NK-92 (cell line): ENCODE measurements around the gene CLSTN2.
"Not testable (repeated sequence)": the region's sequence is repeated elsewhere in the genome, so short reads cannot be mapped to it uniquely, and the experiment has no call there.

ENCODE experiments used
- DNase-seq: peaks from one replicate; lab custom pipeline; 2025; ENCODE audit not compliant: unreplicated experiment; lab: John Stamatoyannopoulos, UW

Gene CLSTN2

GRCh38 chr3:140403079-140403478 lies 468.1 kb downstream of the CLSTN2 start:
- no peak for DNase-seq

- DNase-seq, result no peak
Observed at GRCh38 chr3:140403608-140404007, 468.6 kb downstream of the CLSTN2 start.

GRCh38 chr3:140406655-140407054 lies 471.7 kb downstream of the CLSTN2 start:
- DNase-seq, result no peak

- DNase-seq, result no peak
Observed at GRCh38 chr3:140408252-140408651, 473.3 kb downstream of the CLSTN2 start.

GRCh38 chr3:140416666-140417065 lies 481.7 kb downstream of the CLSTN2 start:
- no peak for DNase-seq

- no peak for DNase-seq
Observed at GRCh38 chr3:140420621-140421357, 485.8 kb downstream of the CLSTN2 start.

GRCh38 chr3:140421884-140422283 lies 486.9 kb downstream of the CLSTN2 start:
- no peak for DNase-seq

- no peak for DNase-seq
Observed at GRCh38 chr3:140423146-140423545, 488.2 kb downstream of the CLSTN2 start.

GRCh38 chr3:140423574-140423973 lies 488.6 kb downstream of the CLSTN2 start:
- not testable (repeated sequence) for DNase-seq

GRCh38 chr3:140424211-140424610 lies 489.2 kb downstream of the CLSTN2 start:
- no peak for DNase-seq

GRCh38 chr3:140424726-140425125 lies 489.7 kb downstream of the CLSTN2 start:
- DNase-seq, result no peak

GRCh38 chr3:140427786-140428185 lies 492.8 kb downstream of the CLSTN2 start:
- DNase-seq, result no peak

GRCh38 chr3:140428380-140428779 lies 493.4 kb downstream of the CLSTN2 start:
- no peak for DNase-seq

GRCh38 chr3:140429791-140430190 lies 494.8 kb downstream of the CLSTN2 start:
- DNase-seq, result no peak

GRCh38 chr3:140430494-140430893 lies 495.5 kb downstream of the CLSTN2 start:
- no peak for DNase-seq

GRCh38 chr3:140432229-140432669 lies 497.3 kb downstream of the CLSTN2 start:
- no peak for DNase-seq

- DNase-seq, result no peak
Observed at GRCh38 chr3:140433431-140433830, 498.4 kb downstream of the CLSTN2 start.

GRCh38 chr3:140434261-140434905 lies 499.4 kb downstream of the CLSTN2 start:
- DNase-seq, result no peak

GRCh38 chr3:140436421-140436820 lies 501.4 kb downstream of the CLSTN2 start:
- DNase-seq, result no peak

GRCh38 chr3:140438736-140439470 lies 503.9 kb downstream of the CLSTN2 start:
- no peak for DNase-seq

- no peak for DNase-seq
Observed at GRCh38 chr3:140439527-140439926, 504.5 kb downstream of the CLSTN2 start.

GRCh38 chr3:140440446-140440845 lies 505.5 kb downstream of the CLSTN2 start:
- no peak for DNase-seq
